SH-SY5Y (cell line): ENCODE results near the gene LCE3E.

Experiments
- GATA2 ChIP-seq: IDR thresholded peaks from 2 replicates; pipeline ENCODE4 v1.6.1; 2011; ENCODE audit warnings: mild to moderate bottlenecking, low read depth, low read length
- GATA3 ChIP-seq: IDR thresholded peaks from 2 replicates; pipeline ENCODE4 v1.6.1; 2011; ENCODE audit warnings: low read depth, mild to moderate bottlenecking, low read length, moderate library complexity

DNA sequence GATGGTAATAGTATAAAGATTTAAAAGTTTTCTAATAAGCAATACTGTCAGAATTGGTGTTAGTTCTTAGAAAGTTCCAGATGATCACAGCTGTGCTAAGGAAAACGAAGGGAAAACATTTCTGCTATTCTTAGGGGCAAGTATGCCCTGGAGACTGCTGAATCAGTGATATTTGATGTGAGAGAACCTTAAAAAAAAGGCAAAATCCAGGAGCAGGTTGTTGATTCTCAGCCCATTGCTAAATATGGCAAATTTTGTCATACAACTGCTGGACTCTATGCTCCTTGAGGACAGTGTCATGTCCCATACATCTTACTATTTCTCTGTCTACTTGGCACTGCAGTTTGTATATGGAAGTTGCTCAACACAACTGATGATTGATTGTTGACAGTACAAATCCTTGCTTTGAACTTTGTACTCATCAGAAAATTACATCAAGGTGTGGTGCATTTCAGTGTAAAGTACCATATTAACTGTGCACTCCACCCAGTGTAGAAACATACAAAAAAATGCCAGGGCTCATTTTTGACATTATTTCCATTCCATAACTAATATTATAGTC is 41.4 kb downstream of the LCE3E start:
- TF ChIP-seq GATA3 (no peak), GATA2 (no peak)
